ENCODE measurements around the gene ZBTB45.
"Not testable (repeated sequence)": the region's sequence is repeated elsewhere in the genome, so short reads cannot be mapped to it uniquely, and the experiment has no call there.

The ZBTB45 gene

GRCh38 chr19:58554494-58555368, 35.1 kb upstream of the ZBTB45 start, which contains the start of gene CHMP2A:
CHMP2A (minus strand) TSS chr19:58555105; CDS start chr19:58554212, 893 bp downstream.
- peak; percentile 96 for DNase-seq

- no peak for DNase-seq
Observed at GRCh38 chr19:58553799-58554493, 34.3 kb upstream of the ZBTB45 start.

GRCh38 chr19:58552655-58553054, 33.0 kb upstream of the ZBTB45 start:
- DNase-seq, result no peak

GRCh38 chr19:58551577-58552471, 32.2 kb upstream of the ZBTB45 start:
- DNase-seq, result no peak

- DNase-seq, result no peak
Observed at GRCh38 chr19:58551123-58551497, 31.5 kb upstream of the ZBTB45 start.

- no peak for DNase-seq
Observed at GRCh38 chr19:58550362-58551122, 30.9 kb upstream of the ZBTB45 start.

- DNase-seq, result no peak
Observed at GRCh38 chr19:58549664-58550361, 30.2 kb upstream of the ZBTB45 start.

- DNase-seq, result no peak
Observed at GRCh38 chr19:58548859-58549663, 29.5 kb upstream of the ZBTB45 start.

- DNase-seq, result no peak
Observed at GRCh38 chr19:58547323-58548312, 28.0 kb upstream of the ZBTB45 start.

- DNase-seq, result no peak
Observed at GRCh38 chr19:58546019-58546530, 26.5 kb upstream of the ZBTB45 start.

GRCh38 chr19:58545286-58546018, 25.8 kb upstream of the ZBTB45 start:
- no peak for DNase-seq

- peak; percentile 63 for DNase-seq
Observed at GRCh38 chr19:58544591-58545285, 25.1 kb upstream of the ZBTB45 start.

- DNase-seq, result peak; percentile 99
Observed at GRCh38 chr19:58543826-58544590, 24.4 kb upstream of the ZBTB45 start, which contains the start of gene TRIM28. TRIM28 (plus strand) TSS chr19:58544064; CDS start chr19:58544758, 694 bp downstream.

GRCh38 chr19:58542641-58543372, 23.2 kb upstream of the ZBTB45 start:
- DNase-seq, result not testable (repeated sequence)

- DNase-seq, result not testable (repeated sequence)
Observed at GRCh38 chr19:58539169-58539559, 19.6 kb upstream of the ZBTB45 start.

Data from fibroblast of skin of back (primary cell).